Measurements from ENCODE around the gene RNASEH1.
"Not testable (repeated sequence)": the region's sequence is repeated elsewhere in the genome, so short reads cannot be mapped to it uniquely, and the experiment has no call there.

The RNASEH1 gene

GRCh38 chr2:3500326-3500899 lies 57.7 kb downstream of the RNASEH1 start:
- Mint-ChIP-seq H3K9me3 (no peaks in the 10 kb centered on the region), H3K27me3 (no peaks in the 10 kb centered on the region), H3K4me1 (ENCODE audit: low read depth) (peaks cover 2% of the 10 kb centered on the region), H3K4me3 (no peak overlapping the region), H3K36me3 (ENCODE audit: low read depth) (peaks cover 92% of the 10 kb centered on the region), H3K27ac (no peak overlapping the region)
- no peak for DNase-seq

- Mint-ChIP-seq H3K36me3 (ENCODE audit: low read depth) (peaks cover 83% of the 10 kb centered on the region), H3K27ac (no peak overlapping the region)
These were observed 59.2 kb downstream of the RNASEH1 start for GRCh38 chr2:3498783-3499394.

GRCh38 chr2:3496708-3497080 lies 61.4 kb downstream of the RNASEH1 start:
- not testable (repeated sequence) for H3K4me3 Mint-ChIP-seq; H3K27me3 Mint-ChIP-seq; H3K9me3 Mint-ChIP-seq; H3K4me1 Mint-ChIP-seq (ENCODE audit: low read depth); DNase-seq; H3K27ac Mint-ChIP-seq
- H3K36me3 Mint-ChIP-seq (ENCODE audit: low read depth) = peaks cover 62% of the 10 kb centered on the region

More at GRCh38 chr2:3498783-3499394, 59.2 kb downstream of the RNASEH1 start:
- Mint-ChIP-seq H3K4me3 (no peak overlapping the region), H3K4me1 (ENCODE audit: low read depth) (peaks cover 2% of the 10 kb centered on the region), H3K27me3 (no peaks in the 10 kb centered on the region), H3K9me3 (no peaks in the 10 kb centered on the region)
- no peak for DNase-seq

All from activated T-cell treated with anti-CD3 and anti-CD28 coated beads, Interleukin-2, amount 50 U/mL, for 24 hours (primary cell).